Esophagus squamous epithelium (tissue), 5 donors: ENCODE measurements around the gene FOXK1. TPM values are rescaled to one million over a fixed set of nuclear protein-coding genes. Genes with fewer than 3 reads are reported as not detected.

Source experiments
- DNase-seq: peaks from one replicate; lab custom pipeline; 2025; lab: John Stamatoyannopoulos, UW
- H3K27ac ChIP-seq, 4 donors: fragments of 200-600 bp; sonication (generic); one replicate each; pipeline ENCODE4 v1.5.1; 2016 to 2019; ENCODE audit warnings: mild to moderate bottlenecking in 1 of 4
- H3K27me3 ChIP-seq, 4 donors: fragments of 200-600 bp; sonication (generic); 1 replicate in 3 of 4; 2 replicates in 1 of 4; pipeline versions ENCODE4 v1.5.1 to v1.6.0; 2017 to 2021; ENCODE audit warnings: antibody characterized with exemption in 1 of 4
- H3K36me3 ChIP-seq, 3 donors: fragments of 200-600 bp; sonication (generic); one replicate each; pipeline ENCODE4 v1.5.1; 2016 to 2019
- H3K4me1 ChIP-seq, 3 donors: fragments of 200-600 bp; sonication (generic); one replicate each; pipeline ENCODE4 v1.5.1; 2017 to 2019
- H3K4me3 ChIP-seq, 4 donors: fragments of 200-600 bp; sonication (generic); 1 replicate in 3 of 4; 2 replicates in 1 of 4; pipeline ENCODE4 v1.5.1; 2016 to 2019; ENCODE audit warnings: mild to moderate bottlenecking in 2 of 4, moderate library complexity in 1 of 4
- H3K9me3 ChIP-seq, 3 donors: fragments of 200-600 bp; sonication (generic); one replicate each; pipeline ENCODE4 v1.5.1; 2016 to 2019
- CTCF ChIP-seq, 6 experiments: fragments of 450-650 bp in 4 of 6; fragments of 200-600 bp in 2 of 6; sonication (generic) in 2 of 6; IDR thresholded peaks; one replicate each; pipeline ENCODE4 v1.5.1; 2016 to 2019; ENCODE audit warnings: antibody characterized with exemption in 6 of 6, mild to moderate bottlenecking in 4 of 6, moderate library complexity in 4 of 6
- POLR2A ChIP-seq, 4 donors: fragments of 450-650 bp; IDR thresholded peaks; one replicate each; pipeline ENCODE4 v1.6.1; 2017; ENCODE audit warnings: antibody characterized with exemption in 4 of 4, mild to moderate bottlenecking in 4 of 4, moderate library complexity in 3 of 4
- WGBS, 2 donors: methylation state at CpG; one replicate each; pipeline ENCODE4 v1.1.5; 2018; 5-methylcytosine and 5-hydroxymethylcytosine counted together
- intact Hi-C: fragments of 100-400 bp; cut with DNase I; formaldehyde crosslinking; loops from one replicate; pipeline ENCODE4 v1.15.0; 2022
- total RNA-seq, 4 donors: library from RNA; depleted of rRNA; stranded (reverse); fragments of >200 nt; gene quantifications; one replicate each; pipeline ENCODE4 v1.1.0, GENCODE V29; 2016
- donor health status: DM: yes; HTN: yes; CAD: no.

The FOXK1 gene
- total RNA-seq, 4 donors from 2014 or later, result 11.9 to 25.7 (median 15.9) TPM

GRCh38 chr7:4807598-4808016 is 125.5 kb downstream of the FOXK1 start:
- no peak for DNase-seq
- H3K36me3 ChIP-seq, result no peaks in the 10 kb centered on the region
- no peaks in the 10 kb centered on the region for H3K4me1 ChIP-seq
- H3K4me3 ChIP-seq, result no peak overlapping the region
- intact Hi-C loops, result no loop called here
- WGBS, 2 donors, result 14% methylated on average over 2 of the region's 5 CpGs; no CpG with 5 or more reads in 1 of the 2 donors
- TF ChIP-seq CTCF (IDR thresholded peaks at IDR 0.05) (no peak), POLR2A (IDR thresholded peaks at IDR 0.05) (no peak)
- peak overlapping the region in 1 of 4 donors; percentile 28 for H3K27ac ChIP-seq
- H3K9me3 ChIP-seq, result no peaks in the 10 kb centered on the region
- peaks cover 0 to 32% (median 0%) of the 10 kb centered on the region in 4 donors for H3K27me3 ChIP-seq

GRCh38 chr7:4808026-4808425 is 125.9 kb downstream of the FOXK1 start:
- Histone ChIP-seq H3K27me3 (peaks cover 0 to 32% (median 0%) of the 10 kb centered on the region in 4 donors), H3K4me3 (no peak overlapping the region), H3K4me1 (no peaks in the 10 kb centered on the region), H3K36me3 (no peaks in the 10 kb centered on the region), H3K9me3 (no peaks in the 10 kb centered on the region), H3K27ac (peak overlapping the region in 1 of 4 donors; percentile 28)
- WGBS, 2 donors, result 46 to 56% methylated on average over 3 to 5 of the region's 5 CpGs
- no peak for DNase-seq
- intact Hi-C loops, result no loop called here
- TF ChIP-seq POLR2A (IDR thresholded peaks at IDR 0.05) (no peak), CTCF (IDR thresholded peaks at IDR 0.05) (no peak)

- WGBS, 2 donors, result 75 to 76% methylated on average over 37 of the region's 37 CpGs
- peaks cover 0 to 32% (median 0%) of the 10 kb centered on the region in 4 donors for H3K27me3 ChIP-seq
- TF ChIP-seq POLR2A (IDR thresholded peaks at IDR 0.05), result no peak
- no peak for TF ChIP-seq CTCF (IDR thresholded peaks at IDR 0.05)
- H3K4me3 ChIP-seq, result no peak overlapping the region
- intact Hi-C loops, result no loop called here
- H3K9me3 ChIP-seq, result no peaks in the 10 kb centered on the region
- H3K27ac ChIP-seq, result no peak overlapping the region
- H3K4me1 ChIP-seq, result no peaks in the 10 kb centered on the region
- no peaks in the 10 kb centered on the region for H3K36me3 ChIP-seq
- no peak for DNase-seq
These were observed 126.5 kb downstream of the FOXK1 start for GRCh38 chr7:4808565-4808964.

- Histone ChIP-seq H3K27me3 (peaks cover 0 to 34% (median 0%) of the 10 kb centered on the region in 4 donors), H3K36me3 (no peaks in the 10 kb centered on the region), H3K27ac (peak overlapping the region in 2 of 4 donors; percentile 13 to 55), H3K9me3 (no peaks in the 10 kb centered on the region), H3K4me3 (peak overlapping the region in 2 of 4 donors; percentile 20 to 53), H3K4me1 (no peaks in the 10 kb centered on the region)
- intact Hi-C loops, result no loop called here
- WGBS, 2 donors, result 67 to 73% methylated on average over 10 to 27 of the region's 38 CpGs
- TF ChIP-seq CTCF (IDR thresholded peaks at IDR 0.05) (no peak), POLR2A (IDR thresholded peaks at IDR 0.05) (no peak)
- no peak for DNase-seq
These were observed 127.0 kb downstream of the FOXK1 start for GRCh38 chr7:4809091-4809591.

- TF ChIP-seq POLR2A (IDR thresholded peaks at IDR 0.05) (no peak), CTCF (IDR thresholded peaks at IDR 0.05) (no peak)
- Histone ChIP-seq H3K27ac (no peak overlapping the region), H3K27me3 (peaks cover 0 to 40% (median 0%) of the 10 kb centered on the region in 4 donors), H3K4me3 (peak overlapping the region in 1 of 4 donors; percentile 20), H3K36me3 (no peaks in the 10 kb centered on the region), H3K9me3 (no peaks in the 10 kb centered on the region), H3K4me1 (no peaks in the 10 kb centered on the region)
- DNase-seq, result no peak
- WGBS, 2 donors, result 72 to 76% methylated on average over 14 of the region's 14 CpGs
- intact Hi-C loops, result no loop called here
These were observed 127.6 kb downstream of the FOXK1 start for GRCh38 chr7:4809666-4810065.
